SK-N-SH (cell line): Measurements from ENCODE around the gene EMP1. TPM values are rescaled to one million over a fixed set of nuclear protein-coding genes. Genes with fewer than 3 reads are reported as not detected.

Experiments
- CTCF ChIA-PET: fragments of 300-600, 350-600 bp; formaldehyde crosslinking; extraction: SDS; loops from one replicate; lab custom pipeline; 2021; lab: Yijun Ruan, JAX
- POLR2A ChIA-PET: fragments of 350-600 bp; sonication (Branson Sonifier 250); formaldehyde crosslinking; extraction: SDS; loops from one replicate; lab custom pipeline; 2020; ENCODE audit warnings: antibody characterized with exemption, inconsistent platforms; lab: Yijun Ruan, JAX
- DNase-seq: peaks from one replicate; pipeline ENCODE4 v3.0.0; 2012
- H2AFZ ChIP-seq: fragments of 200-600 bp; sonication (generic); 2 replicates; pipeline ENCODE4 v1.8.1; 2016; ENCODE audit warnings: antibody characterized with exemption, mild to moderate bottlenecking, low read depth
- H3F3A ChIP-seq: fragments of 200-600 bp; sonication (generic); replicated peaks from 2 replicates; pipeline ENCODE3; 2016; ENCODE audit warnings: antibody characterized with exemption, mild to moderate bottlenecking; ENCODE audit not compliant: insufficient read depth
- H3K27ac ChIP-seq, 2 experiments: fragments of 200-500 bp in 1 of 2; fragments of 200-600 bp in 1 of 2; sonication (Bioruptor generic) in 1 of 2; sonication (generic), shearing (Covaris generic) in 1 of 2; 2 replicates each; pipeline versions ENCODE4 v1.5.1 to v1.6.1; 2014 to 2016; ENCODE audit warnings: low read depth in 2 of 2, inconsistent platforms in 1 of 2, low read length in 1 of 2, mild to moderate bottlenecking in 1 of 2, mixed read lengths in 1 of 2
- H3K27me3 ChIP-seq: fragments of 200-600 bp; sonication (generic), shearing (Covaris generic); 2 replicates; pipeline ENCODE4 v1.6.1; 2016; ENCODE audit warnings: mixed run types; ENCODE audit not compliant: insufficient read depth
- H3K36me3 ChIP-seq, 2 experiments: fragments of 200-500 bp in 1 of 2; fragments of 200-600 bp in 1 of 2; sonication (Bioruptor generic) in 1 of 2; sonication (generic) in 1 of 2; replicated peaks in 1 of 2; 2 replicates each; pipeline versions ENCODE3 to v1.5.1; 2014 to 2016; ENCODE audit warnings: low read length in 1 of 2, mild to moderate bottlenecking in 1 of 2; ENCODE audit not compliant: insufficient read depth in 2 of 2, control insufficient read depth in 1 of 2
- H3K4me1 ChIP-seq, 2 experiments: fragments of 200-500 bp in 1 of 2; fragments of 200-600 bp in 1 of 2; sonication (Bioruptor generic) in 1 of 2; sonication (generic), shearing (Covaris generic) in 1 of 2; 2 replicates each; pipeline versions ENCODE4 v1.5.1 to v1.6.1; 2014 to 2016; ENCODE audit warnings: low read depth in 1 of 2, low read length in 1 of 2, mixed run types in 1 of 2; ENCODE audit not compliant: insufficient read depth in 2 of 2, control insufficient read depth in 1 of 2
- H3K4me2 ChIP-seq: fragments of 200-600 bp; sonication (generic), shearing (Covaris generic); 2 replicates; pipeline ENCODE4 v1.6.1; 2017; ENCODE audit warnings: mixed run types
- H3K4me3 ChIP-seq, 2 experiments: fragments of 200-500 bp in 1 of 2; fragments of 200-600 bp in 1 of 2; sonication (Bioruptor generic) in 1 of 2; sonication (generic), shearing (Covaris generic) in 1 of 2; 2 replicates each; pipeline versions ENCODE4 v1.5.1 to v1.8.1; 2014 to 2016; ENCODE audit warnings: low read depth in 2 of 2, inconsistent platforms in 1 of 2, low read length in 1 of 2, mild to moderate bottlenecking in 1 of 2, mixed read lengths in 1 of 2, moderate library complexity in 1 of 2
- H3K79me2 ChIP-seq: fragments of 200-600 bp; sonication (generic); 2 replicates; pipeline ENCODE4 v1.8.1; 2017; ENCODE audit warnings: mild to moderate bottlenecking; ENCODE audit not compliant: insufficient read depth
- H3K9ac ChIP-seq: fragments of 200-600 bp; sonication (generic); 2 replicates; pipeline ENCODE4 v1.6.1; 2017; ENCODE audit warnings: mixed run types
- H3K9me2 ChIP-seq: fragments of 200-600 bp; sonication (generic); 2 replicates; pipeline ENCODE4 v1.6.1; 2017; ENCODE audit warnings: mixed run types
- H3K9me3 ChIP-seq: fragments of 200-600 bp; sonication (generic); 2 replicates; pipeline ENCODE4 v1.6.1; 2017; ENCODE audit warnings: mixed run types, mild to moderate bottlenecking, moderate library complexity
- H4K20me1 ChIP-seq: fragments of 200-600 bp; sonication (generic); 2 replicates; pipeline ENCODE4 v1.6.1; 2017; ENCODE audit warnings: mild to moderate bottlenecking, mixed run types; ENCODE audit not compliant: insufficient read depth
- CTCF ChIP-seq: fragments of 200-600 bp; sonication (generic); IDR thresholded peaks from 2 replicates; pipeline ENCODE4 v1.6.1; 2017; ENCODE audit warnings: antibody characterized with exemption, mild to moderate bottlenecking, moderate library complexity
- ELF1 ChIP-seq: IDR thresholded peaks from 2 replicates; pipeline ENCODE4 v1.4.0; 2012
- EZH2phosphoT487 ChIP-seq: fragments of 200-600 bp; sonication (generic); IDR thresholded peaks from 2 replicates; pipeline ENCODE4 v1.6.1; 2017; ENCODE audit warnings: low read depth, mixed run types, mild to moderate bottlenecking, antibody characterized with exemption, moderate library complexity, borderline replicate concordance
- GABPA ChIP-seq: IDR thresholded peaks from 2 replicates; pipeline ENCODE4 v1.4.0; 2012; ENCODE audit warnings: low read depth, mild to moderate bottlenecking
- GATA2 ChIP-seq: sonication (generic); formaldehyde crosslinking; IDR thresholded peaks from 2 replicates; pipeline ENCODE4 v1.5.0; 2020; ENCODE audit warnings: mild to moderate bottlenecking, missing genetic modification reagents
- JUND ChIP-seq: IDR thresholded peaks from 2 replicates; pipeline ENCODE4 v1.4.0; 2012
- MEF2A ChIP-seq: IDR thresholded peaks from 2 replicates; pipeline ENCODE4 v1.4.0; 2012; ENCODE audit warnings: low read depth, borderline replicate concordance
- MXI1 ChIP-seq: IDR thresholded peaks from 2 replicates; pipeline ENCODE4 v1.6.1; 2012; ENCODE audit warnings: mild to moderate bottlenecking, low read depth, low read length, improper control_type of control experiment
- NFIC ChIP-seq: IDR thresholded peaks from 2 replicates; pipeline ENCODE4 v1.4.0; 2012; ENCODE audit warnings: borderline replicate concordance
- NRF1 ChIP-seq: IDR thresholded peaks from 2 replicates; pipeline ENCODE4 v1.6.1; 2012; ENCODE audit warnings: low read depth, mild to moderate bottlenecking, low read length
- RCOR1 ChIP-seq: fragments of 150-350 bp; IDR thresholded peaks from 2 replicates; pipeline ENCODE4 v1.6.1; 2017; ENCODE audit warnings: antibody characterized with exemption, low read length
- RFX5 ChIP-seq: IDR thresholded peaks from 2 replicates; pipeline ENCODE4 v1.6.1; 2012; ENCODE audit warnings: mild to moderate bottlenecking, improper control_type of control experiment, low read length
- TAF1 ChIP-seq: IDR thresholded peaks from 2 replicates; pipeline ENCODE4 v1.6.1; 2012; ENCODE audit warnings: low read depth, mild to moderate bottlenecking, low read length, moderate library complexity, borderline replicate concordance
- TEAD4 ChIP-seq: IDR thresholded peaks from 2 replicates; pipeline ENCODE4 v1.4.0; 2012; ENCODE audit warnings: mild to moderate bottlenecking, borderline replicate concordance; ENCODE audit not compliant: insufficient read depth
- WGBS: methylation state at CpG from one replicate; pipeline ENCODE4 v1.1.6; 2017; ENCODE audit warnings: low lambda C conversion rate; 5-methylcytosine and 5-hydroxymethylcytosine counted together
- polyA plus RNA-seq, 3 experiments: library from polyadenylated mRNA; depleted of rRNA; stranded (reverse); fragments of >200 nt; gene quantifications; 2 replicates each; pipeline ENCODE4 v1.2.3, GENCODE V29; 2012
- TF ChIP-seq, protein P1 (sequence below): fragments of 150-350 bp; IDR thresholded peaks from 2 replicates; pipeline ENCODE4 v1.6.1; 2016; ENCODE audit warnings: mild to moderate bottlenecking, low read depth, low read length

The EMP1 gene
- polyA plus RNA-seq, 1 of the 3 experiments (the other 2 are of a cell fraction), result 67.4 TPM

- TF ChIP-seq CTCF, result no peak
- no peak for TF ChIP-seq EZH2phosphoT487
- no peak for TF ChIP-seq GATA2 (CRISPR knock-in tag)
- no peak for TF ChIP-seq MEF2A
- no peak for TF ChIP-seq ELF1
- no peak for TF ChIP-seq TEAD4
- no peak for TF ChIP-seq GABPA
- no peak for TF ChIP-seq MXI1
- no peak for TF ChIP-seq NRF1
- TF ChIP-seq JUND, result no peak; the same call in 1 of the 2 replicates
- TF ChIP-seq NFIC, result peak; percentile 94
- no peak for TF ChIP-seq RFX5
Observed at GRCh38 chr12:13196130-13196921, at the start of gene EMP1 (continued).

GRCh38 chr12:13147688-13148484 lies 48.6 kb upstream of the EMP1 start:
- POLR2A ChIA-PET, result no interaction called here
- Histone ChIP-seq H3K27me3 (no peaks in the 10 kb centered on the region), H3K27ac (no peak overlapping the region), H3K9me3 (no peaks in the 10 kb centered on the region), H3K36me3 (no peaks in the 10 kb centered on the region), H3F3A (no peaks in the 10 kb centered on the region), H3K4me3 (no peak overlapping the region), H4K20me1 (no peaks in the 10 kb centered on the region), H3K9me2 (no peaks in the 10 kb centered on the region), H2AFZ (0 out of 2 replicates have a peak overlapping the region, but pooled peaks have one; percentile 31), H3K4me2 (no peak overlapping the region), H3K9ac (no peak overlapping the region), H3K4me1 (no peaks in the 10 kb centered on the region), H3K79me2 (no peaks in the 10 kb centered on the region)
- TF ChIP-seq RCOR1 (no peak), JUND (no peak), TAF1 (no peak), EZH2phosphoT487 (no peak)
- TF ChIP-seq, protein P1, sequence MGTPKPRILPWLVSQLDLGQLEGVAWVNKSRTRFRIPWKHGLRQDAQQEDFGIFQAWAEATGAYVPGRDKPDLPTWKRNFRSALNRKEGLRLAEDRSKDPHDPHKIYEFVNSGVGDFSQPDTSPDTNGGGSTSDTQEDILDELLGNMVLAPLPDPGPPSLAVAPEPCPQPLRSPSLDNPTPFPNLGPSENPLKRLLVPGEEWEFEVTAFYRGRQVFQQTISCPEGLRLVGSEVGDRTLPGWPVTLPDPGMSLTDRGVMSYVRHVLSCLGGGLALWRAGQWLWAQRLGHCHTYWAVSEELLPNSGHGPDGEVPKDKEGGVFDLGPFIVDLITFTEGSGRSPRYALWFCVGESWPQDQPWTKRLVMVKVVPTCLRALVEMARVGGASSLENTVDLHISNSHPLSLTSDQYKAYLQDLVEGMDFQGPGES, result no peak
- CTCF ChIA-PET, result no interaction called here
- no peak for DNase-seq
- WGBS, result 47% methylated on average over 12 of the region's 12 CpGs
